Inflammatory macrophage treated with lipopolysaccharide for 1 hour (primary cell): ENCODE results near the gene NFIC.

Experiments used
- DNase-seq, 2 donors: peaks; one replicate each; pipeline ENCODE4 v3.0.0-alpha.2; 2020 to 2022

NFIC gene

DNA sequence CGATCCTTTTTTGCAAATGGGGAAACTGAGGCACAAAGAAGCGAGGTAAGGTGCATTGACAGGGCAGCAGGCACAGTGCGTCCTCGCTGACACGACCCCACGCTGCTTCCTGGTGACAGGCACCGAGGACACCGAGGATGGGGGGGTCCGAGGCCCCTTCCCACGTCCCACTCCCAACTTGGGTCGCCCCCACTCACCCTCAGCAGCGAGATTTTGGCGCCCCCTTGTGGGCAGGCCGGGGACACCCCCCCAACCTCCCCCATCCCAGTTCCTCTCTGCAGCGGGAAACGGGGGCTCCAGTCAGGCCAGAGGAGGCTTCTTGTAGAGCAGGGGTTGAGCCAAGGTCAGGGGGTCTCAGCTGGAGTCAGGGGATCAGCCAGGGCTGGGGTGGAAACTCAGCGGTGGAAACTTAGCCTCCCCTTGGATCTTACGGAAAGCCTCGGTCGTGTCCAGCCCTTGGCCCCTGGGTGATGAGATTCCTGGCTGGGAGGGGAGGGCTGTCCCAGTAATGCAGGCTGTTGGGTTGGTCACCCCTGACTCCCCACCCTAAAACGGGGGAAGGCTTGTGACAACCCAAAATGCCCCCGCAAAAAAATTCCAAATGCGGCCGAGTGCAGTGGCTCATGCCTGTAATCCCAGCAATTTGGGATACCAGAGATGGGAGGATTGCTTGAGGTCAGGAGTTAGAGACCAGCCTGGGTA, 105.7 kb downstream of the NFIC start:
- DNase-seq = peak in 1 of 2 donors; percentile 49

DNA sequence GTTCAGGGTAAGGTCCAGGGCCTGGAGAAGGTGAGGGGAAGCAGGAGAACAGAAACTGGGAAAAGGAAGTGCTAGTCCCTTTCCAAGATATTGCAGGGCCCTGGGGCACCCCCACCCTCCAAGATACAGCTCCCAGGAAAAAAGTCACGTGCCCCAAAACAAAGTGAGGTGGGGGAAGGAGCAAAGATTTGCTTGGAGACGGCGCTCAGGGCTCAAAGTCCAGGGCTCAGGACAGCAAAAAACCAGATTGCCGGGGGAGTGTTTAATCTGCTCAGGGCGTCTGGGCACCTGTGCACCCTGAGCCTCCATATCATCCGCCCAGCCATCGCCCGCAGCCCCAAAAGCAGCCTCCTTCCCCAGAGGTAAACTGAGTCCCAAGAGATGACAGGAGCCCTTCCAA, 107.6 kb downstream of the NFIC start:
- DNase-seq = no peak

DNA sequence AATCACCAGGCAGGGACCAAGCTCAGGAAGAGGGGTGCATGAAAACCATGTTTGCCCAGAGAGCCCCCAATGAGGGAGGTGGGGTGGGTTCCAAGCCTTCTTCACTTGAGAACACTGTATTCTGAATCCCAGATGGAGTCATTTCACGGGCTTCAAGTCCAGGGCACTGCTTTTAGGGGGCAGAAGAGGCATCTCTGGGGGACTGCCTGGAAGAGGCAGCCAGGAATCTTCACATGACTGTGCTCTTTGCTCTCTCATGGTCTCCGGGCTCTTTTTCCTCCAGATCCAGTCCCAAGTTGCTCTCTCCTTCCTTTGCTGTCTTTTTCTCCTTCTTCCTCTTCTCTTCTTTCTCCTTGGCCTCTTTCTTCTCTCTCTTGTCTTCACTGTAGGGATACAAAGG, 108.2 kb downstream of the NFIC start:
- no peak for DNase-seq

- DNase-seq = no peak
These were observed 109.1 kb downstream of the NFIC start for GRCh38 chr19:3475449-3475848.

DNA sequence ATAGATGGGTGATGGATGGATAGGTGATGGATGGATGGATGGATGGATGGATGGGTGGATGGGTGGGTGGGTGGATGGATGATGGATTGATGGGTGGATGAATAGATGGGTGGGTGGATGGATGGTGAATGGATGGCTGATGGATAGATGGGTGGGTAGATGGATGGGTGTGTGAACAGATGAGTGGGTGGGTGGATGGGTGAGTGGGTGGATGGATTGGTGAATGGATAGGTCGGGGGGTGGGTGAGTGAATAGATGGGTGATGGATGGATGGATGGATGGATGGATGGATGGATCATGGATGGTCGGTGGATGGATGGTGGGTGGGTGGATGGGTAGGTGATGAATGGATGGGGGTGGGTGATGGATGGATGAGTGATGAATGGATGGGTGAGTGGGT, 110.4 kb downstream of the NFIC start:
- DNase-seq = no peak

- no peak for DNase-seq
These were observed 111.1 kb downstream of the NFIC start for GRCh38 chr19:3477506-3477905.

GRCh38 chr19:3477951-3478350, 111.6 kb downstream of the NFIC start:
- DNase-seq = peak; percentile 18 to 31

DNA sequence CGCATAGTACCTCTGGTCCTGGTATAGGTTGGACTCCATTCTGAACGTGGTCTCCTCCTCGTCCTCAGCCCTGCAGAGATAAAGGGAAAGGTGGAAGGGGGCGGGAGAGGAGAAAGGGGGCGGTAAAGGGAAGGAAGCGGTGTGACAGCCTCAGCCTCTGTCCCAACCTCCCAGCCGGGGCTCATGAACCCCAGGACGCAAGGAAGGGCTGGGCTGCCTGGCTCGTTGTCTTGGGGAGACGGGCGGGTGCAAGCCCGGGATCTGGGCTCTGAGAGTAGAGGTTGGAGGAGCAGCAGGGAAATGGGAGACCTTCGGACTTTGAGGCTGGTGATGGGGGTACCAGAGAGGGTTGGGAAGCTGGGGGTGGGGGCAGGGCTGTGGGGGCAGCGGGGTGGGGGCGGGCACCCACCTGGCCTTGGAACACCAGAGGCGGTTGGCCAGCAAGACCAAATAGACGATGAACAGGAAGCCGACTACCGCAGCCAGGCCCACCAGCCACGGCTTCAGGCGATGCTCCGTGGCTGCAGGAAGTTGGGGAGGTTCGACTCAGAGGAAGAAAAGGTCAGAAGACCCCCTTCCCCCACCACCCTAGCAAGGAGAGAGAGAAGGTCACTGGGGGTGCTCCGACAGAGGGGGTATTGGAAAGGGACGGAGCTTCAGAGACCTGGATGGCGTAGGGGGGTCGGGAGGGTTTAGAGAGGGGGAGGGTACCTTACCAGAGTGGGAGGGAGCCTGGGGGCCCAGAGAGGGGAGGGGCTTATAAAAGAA, 112.2 kb downstream of the NFIC start:
- no peak for DNase-seq

DNA sequence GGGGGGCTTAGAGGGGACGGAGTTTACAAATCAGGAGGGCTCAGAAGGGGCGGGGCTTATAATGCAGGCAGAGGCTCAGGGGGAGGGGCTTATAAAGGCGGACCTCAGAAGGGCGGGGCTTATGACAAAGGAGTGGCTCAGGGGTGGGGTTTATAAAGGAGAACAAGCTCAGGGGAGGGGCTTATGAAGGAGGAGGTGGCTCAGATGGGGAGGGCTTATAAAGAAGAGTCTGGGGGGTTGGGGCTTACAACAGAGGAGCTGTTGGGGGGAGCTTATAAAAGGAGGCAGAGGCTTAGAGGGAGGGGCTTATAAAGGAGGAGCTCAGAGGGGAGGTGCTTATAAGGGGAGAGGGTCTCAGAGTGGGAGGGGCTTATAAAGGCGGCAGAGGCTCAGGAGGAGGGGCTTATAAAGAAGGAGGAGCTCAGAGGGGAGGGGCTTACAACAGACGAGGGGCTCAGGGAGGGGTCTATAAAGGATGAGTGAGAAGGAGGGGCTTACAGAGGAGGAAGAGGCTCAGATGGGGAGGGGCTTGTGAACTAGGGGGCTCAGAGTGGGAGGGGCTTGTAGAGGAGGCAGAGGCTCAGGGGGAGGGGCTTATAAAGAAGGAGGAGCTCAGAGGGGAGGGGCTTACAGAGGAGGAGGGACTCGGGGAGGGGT, 112.9 kb downstream of the NFIC start:
- DNase-seq = peak; percentile 55 to 78

DNA sequence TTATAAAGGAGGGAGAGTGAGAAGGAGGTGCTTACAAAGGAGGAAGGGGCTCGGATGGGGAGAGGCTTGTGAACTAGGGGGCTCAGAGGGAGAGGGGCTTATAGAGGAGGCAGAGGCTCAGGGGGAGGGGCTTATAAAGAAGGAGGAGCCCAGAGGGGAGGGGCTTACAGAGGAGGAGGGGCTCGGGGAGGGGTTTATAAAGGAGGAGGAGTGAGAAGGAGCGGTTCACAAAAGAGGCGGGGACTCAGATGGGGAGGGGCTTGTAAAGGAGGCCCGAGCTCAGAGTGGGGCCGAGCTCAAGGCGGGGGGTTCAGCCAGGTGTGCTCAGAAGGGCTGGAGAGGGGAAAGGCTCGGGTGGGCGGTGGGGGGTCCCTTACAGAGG, 113.4 kb downstream of the NFIC start:
- no peak for DNase-seq

DNA sequence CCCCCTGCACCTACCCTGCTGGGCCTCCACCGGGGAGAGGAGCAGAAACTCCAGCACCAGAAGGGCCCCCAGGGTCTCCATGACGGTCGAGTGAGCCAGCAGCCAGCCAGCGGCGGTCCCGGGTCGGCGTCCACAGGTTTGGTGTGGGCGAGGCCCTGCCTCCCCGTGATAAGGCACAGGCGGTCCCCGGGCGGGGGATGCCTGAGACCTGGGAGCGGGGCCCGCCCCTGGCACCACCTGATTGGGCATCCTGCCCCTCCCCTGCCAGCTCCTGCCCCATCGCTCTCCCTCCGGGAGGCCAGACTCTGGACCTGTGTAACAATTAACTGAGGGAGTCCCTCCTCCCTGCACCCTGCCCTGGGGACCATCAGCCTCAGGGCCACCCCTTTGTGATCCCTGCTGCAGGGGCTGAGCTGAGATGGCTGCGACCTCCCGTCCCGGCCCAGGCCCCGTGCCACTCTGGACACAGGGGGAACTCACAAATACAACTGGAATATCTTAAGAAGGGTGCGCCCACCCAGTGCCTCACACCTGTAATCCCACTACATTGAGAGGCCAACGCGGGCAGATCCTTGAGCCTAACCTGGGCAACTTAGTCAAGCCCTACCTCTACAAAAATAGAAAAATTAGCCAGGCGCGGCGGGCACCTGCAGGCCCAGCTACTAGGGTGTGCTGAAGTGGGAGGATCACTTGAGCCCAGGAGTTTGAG, 114.2 kb downstream of the NFIC start, which contains the start of gene SMIM24:
Gene SMIM24, minus strand, starts transcription at position 143 of the 709 bp plus-strand sequence. Its CDS starts 62 bp downstream, at position 81.
- no peak for DNase-seq

GRCh38 chr19:3481241-3482090, 115.1 kb downstream of the NFIC start:
- DNase-seq = no peak

- no peak for DNase-seq
These were observed 116.3 kb downstream of the NFIC start for GRCh38 chr19:3482507-3483225.

DNA sequence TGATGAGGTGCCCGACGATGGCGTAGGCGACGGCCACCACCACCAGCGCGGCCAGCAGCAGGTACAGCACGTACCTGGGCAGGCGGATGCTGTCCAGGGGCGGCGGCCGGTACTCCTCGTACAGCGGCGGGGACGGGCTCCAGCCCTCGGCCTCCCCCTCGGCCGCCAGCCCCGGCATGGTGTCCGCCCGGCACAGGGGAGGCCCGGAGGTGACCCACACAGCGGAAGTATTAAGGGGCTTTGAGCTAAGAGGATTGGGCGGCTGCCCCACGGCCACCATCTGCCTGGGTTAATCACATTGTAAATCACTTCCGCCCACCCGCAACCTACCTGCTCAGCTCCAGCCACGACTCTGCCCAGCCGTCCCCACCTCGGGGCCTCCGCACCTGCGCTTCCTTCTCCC, 116.8 kb downstream of the NFIC start, which contains the start of gene SMIM44:
Gene SMIM44, minus strand, starts transcription at position 216 of the 403 bp plus-strand sequence. Its CDS starts 38 bp downstream, at position 178.
- no peak for DNase-seq

GRCh38 chr19:3491396-3492119, 125.2 kb downstream of the NFIC start:
- no peak for DNase-seq

DNA sequence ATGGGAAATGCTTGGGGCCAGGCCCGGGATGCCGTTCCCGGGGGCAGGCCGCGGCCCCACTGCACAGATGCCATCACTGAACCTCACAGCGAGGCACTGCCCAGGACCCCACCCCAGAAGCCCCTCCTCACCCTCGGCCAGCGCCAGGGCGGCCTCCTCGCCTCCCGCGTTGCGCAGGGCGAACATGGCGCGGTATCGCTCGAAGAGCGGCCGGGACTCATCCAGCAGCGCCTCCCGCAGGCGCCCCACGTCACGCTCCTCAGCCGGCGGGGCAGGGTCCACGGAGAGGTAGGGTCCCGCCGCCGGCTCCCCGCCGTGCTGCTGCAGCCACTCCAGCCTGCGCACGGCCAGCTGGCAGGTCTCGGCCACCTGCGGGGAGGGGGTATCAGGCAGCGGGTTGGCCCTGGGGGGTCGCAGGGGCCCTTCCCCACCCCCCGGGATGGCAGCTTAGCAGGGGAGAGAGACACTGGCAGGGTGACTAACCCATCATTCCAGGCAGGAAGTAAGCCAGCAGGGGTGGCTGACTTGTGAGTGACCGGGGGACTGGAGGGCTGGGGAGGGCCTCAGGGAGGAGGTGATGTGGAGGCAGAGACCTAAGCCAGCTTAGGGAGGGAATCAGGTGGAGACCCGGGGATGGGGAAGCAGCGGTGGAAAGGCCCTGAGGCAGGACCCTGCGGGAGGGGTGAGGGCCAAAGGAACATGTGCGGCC, 125.9 kb downstream of the NFIC start:
- no peak for DNase-seq

DNA sequence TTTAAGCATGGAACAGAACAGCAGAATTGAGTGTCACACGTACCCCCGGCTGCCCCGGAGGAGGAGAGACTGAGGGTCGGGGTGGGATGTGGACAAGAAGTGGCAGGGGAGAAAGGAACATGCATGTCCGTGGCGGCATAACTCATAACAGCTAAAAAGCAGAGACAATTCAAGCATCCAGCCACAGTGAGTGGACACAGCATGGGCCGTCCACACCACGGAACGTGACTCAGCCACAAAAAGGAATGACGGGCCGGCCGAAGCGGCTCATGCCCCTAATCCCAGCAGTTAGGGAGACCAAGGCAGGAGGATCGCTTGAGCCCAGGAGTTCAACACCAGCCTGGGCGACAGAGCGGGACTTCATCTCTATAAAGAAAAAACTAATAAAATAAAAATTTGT, 126.5 kb downstream of the NFIC start:
- no peak for DNase-seq

GRCh38 chr19:3493651-3494050, 127.3 kb downstream of the NFIC start:
- DNase-seq = no peak

- no peak for DNase-seq
These were observed 127.7 kb downstream of the NFIC start for GRCh38 chr19:3494051-3494450.

GRCh38 chr19:3494559-3494958, 128.2 kb downstream of the NFIC start:
- DNase-seq = no peak
